Left hindlimb (tissue), 1 donor: ENCODE results near the gene PRF1.
"Not testable (repeated sequence)": the region's sequence is repeated elsewhere in the genome, so short reads cannot be mapped to it uniquely, and the experiment has no call there.

Source experiments
- DNase-seq: peaks from one replicate; pipeline ENCODE4 v3.0.0-alpha.2; 2018

PRF1 gene

DNA sequence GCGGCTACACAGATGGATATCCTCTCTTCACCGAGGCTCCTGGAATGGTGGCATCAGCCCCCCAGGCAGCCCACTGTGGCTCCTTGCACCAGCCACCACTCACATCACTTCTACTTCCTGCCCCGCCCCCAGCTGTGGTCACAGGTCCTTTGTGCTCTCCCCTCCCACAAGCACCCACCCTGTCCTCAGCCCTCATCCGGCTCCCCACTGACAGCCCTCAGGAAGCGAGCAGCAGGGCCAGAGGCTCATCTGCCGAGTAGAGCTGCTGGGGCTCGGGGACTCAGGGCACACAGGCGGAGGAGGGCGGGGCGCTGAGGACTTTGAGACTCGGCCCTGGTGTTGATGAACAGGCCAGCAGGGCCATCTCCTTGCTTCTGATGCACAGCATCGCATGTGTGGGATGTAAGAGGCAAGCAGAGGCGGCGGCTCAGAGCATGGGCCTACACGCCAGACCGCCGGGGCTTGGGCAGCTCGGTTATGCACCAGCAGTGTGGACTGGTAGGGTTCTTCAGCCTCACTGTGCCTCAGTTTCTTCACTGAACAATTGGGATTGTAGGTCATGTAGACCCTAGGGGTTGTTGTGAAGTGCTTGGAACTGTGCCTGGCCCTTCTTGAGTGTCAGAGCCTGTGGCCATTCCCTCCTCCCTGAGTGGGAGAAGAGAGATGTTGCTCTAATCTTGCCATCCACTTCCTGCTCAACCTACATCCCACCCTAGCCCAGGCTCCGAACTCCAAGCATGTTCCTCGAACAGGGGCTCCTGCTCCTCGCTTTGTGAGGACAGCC, at the start of gene PRF1:
TSS of gene PRF1 (minus strand) at position 77 of the 784 bp plus-strand sequence. CDS start 1,839 bp downstream, outside the sequence.
- no peak for DNase-seq

DNA sequence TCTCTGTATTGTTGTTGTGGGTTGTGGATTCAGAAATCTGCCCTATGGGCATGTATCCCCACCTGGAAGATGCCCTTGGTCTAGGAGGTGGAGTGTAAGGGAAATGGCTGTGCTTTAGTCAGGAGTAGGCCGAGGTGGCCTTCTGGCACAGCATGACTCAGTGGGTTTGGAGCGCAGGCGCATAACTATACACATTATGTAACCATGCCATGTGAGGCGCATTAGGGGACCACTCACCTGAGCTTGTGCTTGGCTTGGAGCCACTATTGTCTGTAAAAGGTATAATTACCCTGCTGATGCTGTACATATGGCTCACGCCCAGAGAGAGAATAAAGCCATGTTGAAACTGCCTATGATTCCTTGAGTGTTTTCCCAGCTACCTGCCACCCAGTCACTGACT, 49.1 kb upstream of the PRF1 start:
- DNase-seq, result no peak

- DNase-seq, result no peak
Observed at GRCh38 chr10:70650718-70651117, 48.2 kb upstream of the PRF1 start.

- DNase-seq, result no peak
Observed at GRCh38 chr10:70650104-70650503, 47.6 kb upstream of the PRF1 start.

GRCh38 chr10:70649526-70649925, 47.0 kb upstream of the PRF1 start:
- no peak for DNase-seq

GRCh38 chr10:70648427-70648826, 45.9 kb upstream of the PRF1 start:
- no peak for DNase-seq

DNA sequence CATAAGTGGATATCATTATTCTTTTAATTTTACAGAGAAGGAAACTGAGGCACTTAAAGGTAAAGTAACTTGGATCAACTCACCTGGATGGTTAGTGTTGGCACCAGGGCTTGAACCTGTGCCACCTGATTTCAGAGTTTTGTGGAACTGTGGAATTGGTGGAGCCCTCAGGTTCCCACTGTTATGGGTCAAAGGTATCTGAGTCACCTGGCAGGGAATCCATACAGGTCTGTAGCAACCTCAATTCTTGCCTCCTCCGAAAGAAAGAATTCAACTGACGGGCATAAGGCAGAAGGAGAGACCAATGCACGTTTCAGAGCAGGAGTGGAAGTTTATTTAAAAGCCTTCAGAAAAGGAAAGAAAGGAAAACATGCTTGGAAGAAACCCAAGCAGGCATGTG, 44.5 kb upstream of the PRF1 start:
- no peak for DNase-seq

DNA sequence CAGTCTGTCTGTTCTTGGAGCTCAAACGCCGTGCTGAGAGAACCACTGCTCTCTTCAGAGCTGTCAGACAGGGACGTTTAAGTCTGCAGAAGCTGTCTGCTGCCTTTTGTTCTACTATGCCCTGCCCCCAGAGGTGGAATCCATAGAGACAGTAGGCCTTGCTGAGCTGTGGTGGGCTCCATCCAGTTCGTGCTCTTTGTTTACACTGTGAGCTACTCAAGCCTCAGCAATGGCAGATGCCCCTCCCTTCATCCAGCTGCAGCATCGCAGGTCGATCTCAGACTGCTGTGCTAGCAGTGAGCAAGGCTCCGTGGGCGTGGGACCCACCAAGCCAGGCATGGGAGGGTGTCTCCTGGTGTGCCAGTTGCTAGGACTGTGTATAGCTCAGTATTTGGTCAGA, 42.4 kb upstream of the PRF1 start:
- DNase-seq, result not testable (repeated sequence)

- DNase-seq, result not testable (repeated sequence)
Observed at GRCh38 chr10:70643272-70643671, 40.7 kb upstream of the PRF1 start.

DNA sequence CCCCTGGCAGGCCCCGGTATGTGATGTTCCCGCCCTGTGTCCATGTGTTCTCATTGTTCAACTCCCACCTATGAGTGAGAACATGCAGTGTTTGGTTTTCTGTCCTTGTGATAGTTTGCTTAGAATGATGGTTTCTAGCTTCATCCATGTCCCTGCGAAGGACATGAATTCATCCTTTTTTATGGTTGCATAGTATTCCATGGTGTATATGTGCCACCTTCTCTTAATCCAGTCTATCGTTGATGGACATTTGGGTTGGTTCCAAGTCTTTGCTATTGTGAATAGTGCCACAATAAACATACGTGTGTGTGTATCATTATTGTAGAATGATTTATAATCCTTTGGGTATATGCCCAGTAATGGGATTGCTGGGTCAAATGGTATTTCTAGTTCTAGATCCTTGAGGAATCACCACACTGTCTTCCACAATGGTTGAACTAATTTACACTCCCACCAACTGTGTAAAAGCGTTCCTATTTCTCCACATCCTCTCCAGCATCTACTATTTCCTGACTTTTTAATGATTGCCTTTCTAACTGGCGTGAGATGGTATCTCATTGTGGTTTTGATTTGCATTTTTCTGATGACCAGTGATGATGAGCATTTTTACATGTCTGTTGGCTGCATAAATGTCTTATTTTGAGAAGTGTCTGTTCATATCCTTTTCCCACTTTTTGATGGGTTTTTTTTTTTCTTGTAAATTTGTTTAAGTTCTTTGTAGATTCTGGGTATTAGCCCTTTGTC, 37.3 kb upstream of the PRF1 start:
- DNase-seq, result not testable (repeated sequence)

- not testable (repeated sequence) for DNase-seq
Observed at GRCh38 chr10:70634515-70634914, 32.0 kb upstream of the PRF1 start.

GRCh38 chr10:70634011-70634410, 31.5 kb upstream of the PRF1 start:
- no peak for DNase-seq

DNA sequence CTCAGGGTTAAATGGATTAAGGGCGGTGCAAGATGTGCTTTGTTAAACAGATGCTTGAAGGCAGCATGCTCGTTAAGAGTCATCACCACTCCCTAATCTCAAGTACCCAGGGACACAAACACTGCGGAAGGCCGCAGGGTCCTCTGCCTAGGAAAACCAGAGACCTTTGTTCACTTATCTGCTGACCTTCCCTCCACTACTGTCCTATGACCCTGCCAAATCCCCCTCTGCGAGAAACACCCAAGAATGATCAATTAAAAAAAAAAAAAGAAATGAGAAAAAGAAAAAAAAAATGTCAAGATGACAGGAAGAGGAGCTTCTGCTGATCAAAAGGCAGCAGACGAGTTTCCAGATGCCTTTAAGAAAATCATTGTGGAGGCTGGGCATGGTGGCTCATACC, 29.2 kb upstream of the PRF1 start:
- DNase-seq, result not testable (repeated sequence)

DNA sequence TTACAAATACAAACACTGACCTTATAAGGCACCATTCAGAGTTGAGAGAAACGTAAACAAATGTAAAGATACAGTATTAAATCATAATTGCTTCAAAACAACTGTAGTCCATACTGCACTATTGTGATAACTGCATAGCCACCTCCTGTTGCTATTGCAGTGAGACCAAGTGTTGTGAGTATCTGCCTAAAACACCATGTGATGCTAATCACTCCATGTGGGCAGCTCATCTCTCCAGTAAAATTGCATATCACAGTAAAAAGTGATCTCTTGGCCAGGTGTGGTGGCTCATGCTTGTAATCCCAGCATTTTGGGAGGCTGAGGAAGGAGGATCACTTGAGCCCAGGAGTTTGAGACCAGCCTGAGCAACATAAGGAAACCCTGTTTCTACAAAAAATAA, 26.8 kb upstream of the PRF1 start:
- no peak for DNase-seq

DNA sequence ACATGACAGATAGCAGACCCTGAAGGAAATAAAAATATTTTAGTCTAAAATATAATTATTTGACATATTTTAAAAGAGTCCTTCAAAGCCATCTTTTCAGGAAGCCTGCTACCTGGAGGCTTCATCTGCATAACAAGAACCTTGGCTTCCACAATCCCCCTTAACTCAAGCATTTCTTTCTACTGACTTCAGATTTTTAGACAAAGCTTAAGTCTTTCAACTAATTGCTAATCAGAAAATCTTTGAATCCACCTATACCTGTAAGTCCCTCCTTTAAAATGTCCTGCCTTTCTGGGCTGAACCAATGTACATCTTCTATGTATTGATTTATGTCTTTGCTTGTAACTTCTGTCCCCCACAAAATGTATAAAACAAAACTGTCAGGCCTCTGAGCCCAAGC, 23.5 kb upstream of the PRF1 start:
- no peak for DNase-seq

DNA sequence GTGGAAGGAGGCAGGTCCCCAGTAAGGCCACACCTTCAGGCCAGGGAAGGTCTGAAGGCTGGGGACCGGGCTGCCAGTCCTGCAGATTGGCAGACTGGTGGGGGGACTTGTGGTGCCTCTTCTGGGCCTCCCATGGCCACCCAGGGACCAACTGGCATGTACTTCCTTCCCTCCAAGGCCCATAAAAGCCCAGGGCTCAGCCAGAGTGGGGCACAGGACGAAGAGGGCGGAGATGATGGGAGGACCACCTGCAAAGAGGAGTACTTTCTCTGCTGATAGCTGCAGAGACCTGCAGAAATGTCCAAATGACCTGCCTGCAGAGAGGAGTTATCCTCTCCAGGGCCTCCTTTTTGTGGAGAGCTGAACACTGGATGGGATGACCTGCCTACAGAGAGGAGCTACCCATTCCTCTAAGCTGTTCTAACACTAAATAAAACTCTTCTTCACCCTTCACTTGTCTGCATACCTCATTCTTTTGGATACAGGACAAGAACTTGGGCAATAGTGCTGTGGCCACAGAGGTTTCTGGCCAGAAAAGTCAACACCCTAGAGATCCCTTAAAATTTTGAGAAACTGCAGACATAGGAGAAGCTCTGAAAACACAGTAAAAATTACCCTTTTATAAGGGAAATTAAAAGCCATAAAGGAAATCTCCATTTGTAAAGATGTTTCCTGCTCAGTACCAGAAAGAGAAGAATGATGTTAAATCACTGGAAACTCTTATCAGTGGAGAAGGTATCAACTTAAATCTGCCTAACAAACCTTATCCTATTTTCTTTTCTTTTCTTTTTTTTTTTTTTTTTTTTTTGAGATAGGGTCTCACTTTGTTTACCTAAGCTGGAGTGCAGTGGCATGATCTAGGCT, 20.7 kb upstream of the PRF1 start:
- DNase-seq, result no peak

DNA sequence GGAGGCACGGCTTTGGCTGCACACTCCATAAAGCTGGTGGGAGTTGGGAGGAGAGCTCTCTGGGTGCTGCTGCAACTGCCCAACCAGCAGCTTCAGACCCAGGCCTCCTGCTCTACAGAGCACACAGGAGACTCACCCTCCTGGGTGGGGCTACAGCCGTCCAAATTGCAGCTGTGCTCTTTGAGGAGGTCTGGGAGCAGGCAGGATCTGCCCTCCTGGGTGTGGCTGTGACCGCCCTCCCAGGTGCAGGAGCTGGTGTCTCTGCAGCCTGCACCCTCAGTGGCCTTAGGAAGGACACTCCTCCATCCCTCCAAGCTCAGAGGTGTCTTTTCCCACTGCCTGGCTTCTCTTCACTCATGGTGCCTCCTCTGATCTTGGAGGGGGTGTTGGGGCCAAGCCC, 20.0 kb upstream of the PRF1 start:
- no peak for DNase-seq

- no peak for DNase-seq
Observed at GRCh38 chr10:70621503-70622078, 19.1 kb upstream of the PRF1 start.

DNA sequence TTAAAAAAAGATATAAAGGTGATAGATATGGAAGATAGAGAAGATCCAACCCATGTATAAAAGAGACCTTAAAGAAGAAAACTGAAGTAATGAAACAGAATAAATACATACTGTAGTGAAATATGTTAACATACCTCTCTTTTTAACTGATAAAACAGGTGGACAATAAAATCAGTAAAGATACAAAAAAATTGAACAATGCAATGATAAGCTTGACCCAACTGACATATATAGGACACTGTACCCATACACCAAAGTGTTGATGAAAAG, 17.4 kb upstream of the PRF1 start:
- no peak for DNase-seq

GRCh38 chr10:70619271-70620019, 16.9 kb upstream of the PRF1 start:
- no peak for DNase-seq

DNA sequence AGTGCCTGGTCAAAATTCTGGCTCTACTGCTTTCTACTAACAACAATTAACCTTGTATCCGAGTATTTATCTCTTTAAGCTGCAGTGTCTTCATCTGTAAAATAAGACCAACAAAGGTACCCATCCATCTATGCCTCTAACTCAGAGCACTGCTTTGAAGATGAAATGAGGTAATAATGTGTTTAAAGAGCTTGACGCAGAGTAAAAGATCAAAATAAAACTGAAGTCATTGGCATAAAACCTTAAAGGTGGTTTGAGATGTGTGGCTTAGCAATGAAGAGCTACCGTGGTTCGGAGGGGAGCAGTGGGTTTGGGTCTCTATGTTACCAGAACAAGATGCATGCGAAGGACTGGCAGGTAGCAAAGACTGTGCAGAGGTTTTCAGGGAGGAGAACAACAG, 16.1 kb upstream of the PRF1 start:
- DNase-seq, result no peak

DNA sequence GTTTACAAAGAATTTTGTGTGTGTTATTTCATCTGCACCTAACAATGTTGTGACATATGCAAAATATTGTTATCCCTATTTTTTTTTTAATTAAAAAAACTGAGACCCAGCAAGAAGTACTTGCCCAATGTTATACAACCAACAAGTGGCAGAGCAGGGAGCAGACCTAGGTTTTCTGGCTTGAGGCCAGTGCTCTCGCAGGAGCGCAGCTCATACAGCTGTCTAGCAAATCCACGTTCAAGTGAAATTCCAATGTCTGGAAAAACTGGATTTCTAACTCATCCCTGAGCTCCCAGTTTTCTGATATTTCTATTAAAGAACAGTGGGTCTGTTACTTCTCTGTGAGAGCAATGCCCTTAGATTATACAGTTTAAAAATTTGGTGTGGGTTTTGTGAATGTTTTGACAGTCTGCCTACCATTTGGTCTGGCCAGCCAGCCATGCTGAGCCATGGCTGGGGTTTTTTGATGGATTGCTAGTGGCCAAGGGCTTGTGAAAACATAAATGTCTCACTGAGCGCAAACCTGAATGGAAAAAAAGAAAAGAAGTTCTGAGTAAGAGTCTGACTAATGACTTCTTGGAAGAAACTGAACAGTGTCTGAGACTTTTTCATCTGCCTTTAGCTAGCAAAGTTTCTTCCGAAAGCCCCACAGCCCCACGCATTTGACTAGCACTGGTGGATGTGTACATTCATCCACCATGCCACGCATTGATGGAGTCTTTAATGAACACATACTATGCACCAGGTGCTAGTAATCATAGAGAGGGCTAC, 15.4 kb upstream of the PRF1 start:
- no peak for DNase-seq
